Measurements from ENCODE around the gene WNT7B.

DNA sequence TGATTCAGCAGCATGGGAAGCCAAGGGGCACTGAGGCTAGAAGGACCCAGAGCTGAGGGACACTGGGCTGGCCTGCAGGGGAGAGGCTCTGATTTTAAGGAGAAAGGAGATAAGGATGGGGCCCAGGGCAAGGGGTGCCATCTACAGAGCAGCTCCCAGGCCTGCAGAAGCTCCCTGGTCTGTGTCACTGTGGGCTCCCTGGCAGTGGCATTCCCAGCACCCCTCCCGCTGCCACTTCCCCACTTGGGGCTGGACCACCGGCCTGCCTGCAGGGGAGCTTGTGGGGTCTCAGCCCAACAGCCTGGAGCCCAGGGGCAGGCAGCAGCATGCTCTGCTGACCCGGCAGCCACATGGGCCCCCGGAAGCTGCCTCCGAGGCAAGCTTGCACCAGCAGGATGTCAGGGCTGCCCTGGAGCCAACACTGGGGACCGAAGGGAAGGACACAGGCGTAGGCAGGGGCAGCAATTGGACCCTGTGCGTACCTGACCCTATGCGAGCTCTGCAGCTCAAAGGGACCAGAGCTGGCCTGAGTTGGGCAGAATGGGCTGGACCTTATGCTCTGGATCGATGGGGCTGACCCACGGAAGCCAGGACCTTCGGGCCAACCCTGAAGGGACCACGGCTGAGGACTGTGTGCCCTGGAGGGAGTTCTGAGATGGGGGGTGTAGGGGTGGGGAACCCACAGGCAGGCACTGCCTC lies 35.4 kb upstream of the WNT7B start:
- TF ChIP-seq POLR2A (IDR thresholded peaks at IDR 0.05) (no peak), EP300 (IDR thresholded peaks at IDR 0.05) (no peak), POLR2AphosphoS5 (IDR thresholded peaks at IDR 0.05) (no peak)
- TF ChIP-seq, protein P1, sequence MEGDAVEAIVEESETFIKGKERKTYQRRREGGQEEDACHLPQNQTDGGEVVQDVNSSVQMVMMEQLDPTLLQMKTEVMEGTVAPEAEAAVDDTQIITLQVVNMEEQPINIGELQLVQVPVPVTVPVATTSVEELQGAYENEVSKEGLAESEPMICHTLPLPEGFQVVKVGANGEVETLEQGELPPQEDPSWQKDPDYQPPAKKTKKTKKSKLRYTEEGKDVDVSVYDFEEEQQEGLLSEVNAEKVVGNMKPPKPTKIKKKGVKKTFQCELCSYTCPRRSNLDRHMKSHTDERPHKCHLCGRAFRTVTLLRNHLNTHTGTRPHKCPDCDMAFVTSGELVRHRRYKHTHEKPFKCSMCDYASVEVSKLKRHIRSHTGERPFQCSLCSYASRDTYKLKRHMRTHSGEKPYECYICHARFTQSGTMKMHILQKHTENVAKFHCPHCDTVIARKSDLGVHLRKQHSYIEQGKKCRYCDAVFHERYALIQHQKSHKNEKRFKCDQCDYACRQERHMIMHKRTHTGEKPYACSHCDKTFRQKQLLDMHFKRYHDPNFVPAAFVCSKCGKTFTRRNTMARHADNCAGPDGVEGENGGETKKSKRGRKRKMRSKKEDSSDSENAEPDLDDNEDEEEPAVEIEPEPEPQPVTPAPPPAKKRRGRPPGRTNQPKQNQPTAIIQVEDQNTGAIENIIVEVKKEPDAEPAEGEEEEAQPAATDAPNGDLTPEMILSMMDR (IDR thresholded peaks at IDR 0.05), result no peak
